Measurements from ENCODE around the gene BAZ2B. TPM values are rescaled to one million over a fixed set of nuclear protein-coding genes. Genes with fewer than 3 reads are reported as not detected.

BAZ2B gene
- total RNA-seq, 1 experiment from 2014 or later: 33.0 TPM

- Mint-ChIP-seq H3K4me3 (no peak overlapping the region), H3K4me1 (peaks cover 21% of the 10 kb centered on the region), H3K36me3 (peaks cover 6% of the 10 kb centered on the region), H3K27me3 (ENCODE audit: low read depth) (no peaks in the 10 kb centered on the region), H3K27ac (peak overlapping the region; percentile 26), H3K9me3 (no peaks in the 10 kb centered on the region)
- DNase-seq (ENCODE audit: low spot score) (no peak), ATAC-seq (peak; percentile 30; the same call in 1 of the 2 replicates)
- TF ChIP-seq RORB (CRISPR knock-in tag; IDR thresholded peaks at IDR 0.05) (no peak), MYBL2 (CRISPR knock-in tag; IDR thresholded peaks at IDR 0.05) (no peak), SMAD4 (CRISPR knock-in tag; IDR thresholded peaks at IDR 0.05) (no peak), NR2C2 (CRISPR knock-in tag; IDR thresholded peaks at IDR 0.05) (no peak), AR (CRISPR knock-in tag; IDR thresholded peaks at IDR 0.05) (no peak), ZNF671 (CRISPR knock-in tag; IDR thresholded peaks at IDR 0.05) (no peak)
- TF ChIP-seq, protein P1, sequence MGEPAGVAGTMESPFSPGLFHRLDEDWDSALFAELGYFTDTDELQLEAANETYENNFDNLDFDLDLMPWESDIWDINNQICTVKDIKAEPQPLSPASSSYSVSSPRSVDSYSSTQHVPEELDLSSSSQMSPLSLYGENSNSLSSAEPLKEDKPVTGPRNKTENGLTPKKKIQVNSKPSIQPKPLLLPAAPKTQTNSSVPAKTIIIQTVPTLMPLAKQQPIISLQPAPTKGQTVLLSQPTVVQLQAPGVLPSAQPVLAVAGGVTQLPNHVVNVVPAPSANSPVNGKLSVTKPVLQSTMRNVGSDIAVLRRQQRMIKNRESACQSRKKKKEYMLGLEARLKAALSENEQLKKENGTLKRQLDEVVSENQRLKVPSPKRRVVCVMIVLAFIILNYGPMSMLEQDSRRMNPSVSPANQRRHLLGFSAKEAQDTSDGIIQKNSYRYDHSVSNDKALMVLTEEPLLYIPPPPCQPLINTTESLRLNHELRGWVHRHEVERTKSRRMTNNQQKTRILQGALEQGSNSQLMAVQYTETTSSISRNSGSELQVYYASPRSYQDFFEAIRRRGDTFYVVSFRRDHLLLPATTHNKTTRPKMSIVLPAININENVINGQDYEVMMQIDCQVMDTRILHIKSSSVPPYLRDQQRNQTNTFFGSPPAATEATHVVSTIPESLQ (CRISPR knock-in tag; IDR thresholded peaks at IDR 0.05): no peak
- ChIA-PET POLR2A (no interaction called here), CTCF (interaction anchor here (0.9 kb wide), 1 partner anchor 472 kb away, joined by 3 read pairs; no protein-coding TSS in a partner anchor)
These were observed 166.2 kb downstream of the BAZ2B start for GRCh38 chr2:159450180-159450579.

DNA sequence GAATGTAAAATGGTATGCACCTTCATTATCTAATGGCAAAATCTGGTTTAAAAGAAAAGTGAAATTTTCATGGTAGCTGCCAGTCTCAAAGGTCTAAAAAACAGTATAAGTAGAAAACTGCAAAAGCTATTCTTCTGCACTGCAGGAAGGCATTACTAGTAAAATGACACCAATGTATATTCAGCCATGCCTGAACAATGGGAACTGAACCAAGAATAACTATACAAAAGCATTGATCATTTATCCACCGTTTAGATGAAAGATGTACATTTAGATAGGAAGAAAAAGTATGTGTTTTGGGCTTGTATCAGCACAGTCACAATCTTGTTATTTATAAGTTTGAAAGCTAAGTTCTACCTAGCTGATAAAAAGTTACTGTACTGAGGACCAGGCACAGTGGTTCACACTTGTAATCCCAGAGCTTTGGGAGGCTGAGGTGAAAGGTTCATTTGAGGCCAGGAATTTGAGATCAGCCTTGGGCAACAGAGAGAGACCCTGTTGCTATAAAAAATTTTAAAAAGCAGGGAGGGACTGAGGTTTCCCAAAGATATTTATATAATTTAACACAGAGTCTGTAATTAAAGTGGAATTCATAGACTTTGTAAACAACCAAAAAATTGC, 166.7 kb downstream of the BAZ2B start:
- TF ChIP-seq FOXK1 (CRISPR knock-in tag; IDR thresholded peaks at IDR 0.05) (no peak), ZBTB43 (CRISPR knock-in tag; IDR thresholded peaks at IDR 0.05) (no peak), PRRX2 (CRISPR knock-in tag; IDR thresholded peaks at IDR 0.05) (no peak), ETV6 (CRISPR knock-in tag; IDR thresholded peaks at IDR 0.05) (no peak), SOX15 (CRISPR knock-in tag; IDR thresholded peaks at IDR 0.05) (no peak), HMGA2 (CRISPR knock-in tag; IDR thresholded peaks at IDR 0.05) (no peak), NR2C2 (CRISPR knock-in tag; IDR thresholded peaks at IDR 0.05) (no peak), KAT7 (CRISPR knock-in tag; IDR thresholded peaks at IDR 0.05; ENCODE audit: borderline replicate concordance) (no peak), CTCF (IDR thresholded peaks at IDR 0.05) (no peak), NFE2L1 (CRISPR knock-in tag; IDR thresholded peaks at IDR 0.05) (no peak), CBFB (CRISPR knock-in tag; IDR thresholded peaks at IDR 0.05; ENCODE audit: low read depth) (no peak), SP1 (CRISPR knock-in tag; conservative IDR thresholded peaks at IDR 0.05) (no peak), ZNF317 (CRISPR knock-in tag; IDR thresholded peaks at IDR 0.05; ENCODE audit: borderline replicate concordance, low read depth) (no peak), TCF7 (CRISPR knock-in tag; IDR thresholded peaks at IDR 0.05; ENCODE audit: low read depth) (no peak), ZNF263 (CRISPR knock-in tag; IDR thresholded peaks at IDR 0.05; ENCODE audit: low read depth) (no peak)
- TF ChIP-seq, protein P2, sequence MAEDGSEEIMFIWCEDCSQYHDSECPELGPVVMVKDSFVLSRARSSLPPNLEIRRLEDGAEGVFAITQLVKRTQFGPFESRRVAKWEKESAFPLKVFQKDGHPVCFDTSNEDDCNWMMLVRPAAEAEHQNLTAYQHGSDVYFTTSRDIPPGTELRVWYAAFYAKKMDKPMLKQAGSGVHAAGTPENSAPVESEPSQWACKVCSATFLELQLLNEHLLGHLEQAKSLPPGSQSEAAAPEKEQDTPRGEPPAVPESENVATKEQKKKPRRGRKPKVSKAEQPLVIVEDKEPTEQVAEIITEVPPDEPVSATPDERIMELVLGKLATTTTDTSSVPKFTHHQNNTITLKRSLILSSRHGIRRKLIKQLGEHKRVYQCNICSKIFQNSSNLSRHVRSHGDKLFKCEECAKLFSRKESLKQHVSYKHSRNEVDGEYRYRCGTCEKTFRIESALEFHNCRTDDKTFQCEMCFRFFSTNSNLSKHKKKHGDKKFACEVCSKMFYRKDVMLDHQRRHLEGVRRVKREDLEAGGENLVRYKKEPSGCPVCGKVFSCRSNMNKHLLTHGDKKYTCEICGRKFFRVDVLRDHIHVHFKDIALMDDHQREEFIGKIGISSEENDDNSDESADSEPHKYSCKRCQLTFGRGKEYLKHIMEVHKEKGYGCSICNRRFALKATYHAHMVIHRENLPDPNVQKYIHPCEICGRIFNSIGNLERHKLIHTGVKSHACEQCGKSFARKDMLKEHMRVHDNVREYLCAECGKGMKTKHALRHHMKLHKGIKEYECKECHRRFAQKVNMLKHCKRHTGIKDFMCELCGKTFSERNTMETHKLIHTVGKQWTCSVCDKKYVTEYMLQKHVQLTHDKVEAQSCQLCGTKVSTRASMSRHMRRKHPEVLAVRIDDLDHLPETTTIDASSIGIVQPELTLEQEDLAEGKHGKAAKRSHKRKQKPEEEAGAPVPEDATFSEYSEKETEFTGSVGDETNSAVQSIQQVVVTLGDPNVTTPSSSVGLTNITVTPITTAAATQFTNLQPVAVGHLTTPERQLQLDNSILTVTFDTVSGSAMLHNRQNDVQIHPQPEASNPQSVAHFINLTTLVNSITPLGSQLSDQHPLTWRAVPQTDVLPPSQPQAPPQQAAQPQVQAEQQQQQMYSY (CRISPR knock-in tag; IDR thresholded peaks at IDR 0.05): no peak
- TF ChIP-seq, protein P3, sequence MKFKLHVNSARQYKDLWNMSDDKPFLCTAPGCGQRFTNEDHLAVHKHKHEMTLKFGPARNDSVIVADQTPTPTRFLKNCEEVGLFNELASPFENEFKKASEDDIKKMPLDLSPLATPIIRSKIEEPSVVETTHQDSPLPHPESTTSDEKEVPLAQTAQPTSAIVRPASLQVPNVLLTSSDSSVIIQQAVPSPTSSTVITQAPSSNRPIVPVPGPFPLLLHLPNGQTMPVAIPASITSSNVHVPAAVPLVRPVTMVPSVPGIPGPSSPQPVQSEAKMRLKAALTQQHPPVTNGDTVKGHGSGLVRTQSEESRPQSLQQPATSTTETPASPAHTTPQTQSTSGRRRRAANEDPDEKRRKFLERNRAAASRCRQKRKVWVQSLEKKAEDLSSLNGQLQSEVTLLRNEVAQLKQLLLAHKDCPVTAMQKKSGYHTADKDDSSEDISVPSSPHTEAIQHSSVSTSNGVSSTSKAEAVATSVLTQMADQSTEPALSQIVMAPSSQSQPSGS (CRISPR knock-in tag; IDR thresholded peaks at IDR 0.05; ENCODE audit: borderline replicate concordance, low read depth): no peak
- Mint-ChIP-seq H3K27ac (0 out of 2 replicates have a peak overlapping the region, but pooled peaks have one; percentile 45), H3K27me3 (ENCODE audit: low read depth) (no peaks in the 10 kb centered on the region), H3K36me3 (peaks cover 6% of the 10 kb centered on the region), H3K4me3 (no peak overlapping the region), H3K9me3 (no peaks in the 10 kb centered on the region), H3K4me1 (peaks cover 21% of the 10 kb centered on the region)
- DNase-seq (ENCODE audit: low spot score) (no peak), ATAC-seq (0 out of 2 replicates have a peak, but pooled peaks have one; percentile 28)
- ChIA-PET POLR2A (no interaction called here), CTCF (interaction anchor here (0.9 kb wide), 1 partner anchor 472 kb away, joined by 3 read pairs; no protein-coding TSS in a partner anchor)

All from WTC11 (cell line).